ENCODE data around the gene C15orf39.
A peak's percentile ranks its signal among the peaks of the same experiment; 100 is the strongest.

Gene C15orf39

DNA sequence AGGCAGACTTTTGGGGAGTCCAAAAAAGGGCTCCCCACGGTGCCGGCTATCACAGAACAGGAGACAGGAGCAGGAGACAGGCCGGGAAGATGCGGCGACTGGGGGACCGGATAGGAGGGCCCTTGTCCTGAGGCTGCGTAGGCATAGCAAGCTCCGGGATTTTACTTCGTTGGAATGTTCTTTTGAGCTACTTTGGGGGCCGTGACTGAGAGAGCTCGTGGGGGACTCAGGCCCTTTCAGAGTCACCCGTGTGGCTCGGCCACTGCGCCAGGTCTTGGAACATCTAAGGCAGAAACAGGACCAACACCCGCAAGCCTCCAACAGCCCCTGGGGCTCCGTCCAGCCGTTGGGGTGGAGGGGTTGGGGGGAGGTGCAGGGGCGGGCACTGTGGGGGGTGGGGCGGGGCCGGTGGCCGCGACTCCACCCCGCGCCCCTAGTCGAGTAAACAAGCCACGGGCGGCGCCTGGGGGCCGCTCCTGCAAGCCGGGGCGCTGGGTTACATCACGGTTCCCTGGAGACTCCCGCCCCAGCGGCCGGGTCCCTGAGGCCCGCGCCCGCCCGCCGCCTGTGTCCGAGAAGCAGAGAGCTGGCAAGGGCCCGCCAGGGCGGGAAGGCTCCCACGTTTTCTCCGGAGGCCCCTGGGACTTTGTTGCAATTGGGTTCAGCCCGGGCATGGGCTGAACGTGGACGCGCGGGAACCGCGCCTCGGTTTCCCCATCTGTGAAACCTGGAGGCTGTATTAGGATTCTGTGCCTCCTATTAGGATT lies 23.3 kb upstream of the C15orf39 start:
- peak; percentile 72 for DNase-seq (ENCODE audit: low spot score)

DNA sequence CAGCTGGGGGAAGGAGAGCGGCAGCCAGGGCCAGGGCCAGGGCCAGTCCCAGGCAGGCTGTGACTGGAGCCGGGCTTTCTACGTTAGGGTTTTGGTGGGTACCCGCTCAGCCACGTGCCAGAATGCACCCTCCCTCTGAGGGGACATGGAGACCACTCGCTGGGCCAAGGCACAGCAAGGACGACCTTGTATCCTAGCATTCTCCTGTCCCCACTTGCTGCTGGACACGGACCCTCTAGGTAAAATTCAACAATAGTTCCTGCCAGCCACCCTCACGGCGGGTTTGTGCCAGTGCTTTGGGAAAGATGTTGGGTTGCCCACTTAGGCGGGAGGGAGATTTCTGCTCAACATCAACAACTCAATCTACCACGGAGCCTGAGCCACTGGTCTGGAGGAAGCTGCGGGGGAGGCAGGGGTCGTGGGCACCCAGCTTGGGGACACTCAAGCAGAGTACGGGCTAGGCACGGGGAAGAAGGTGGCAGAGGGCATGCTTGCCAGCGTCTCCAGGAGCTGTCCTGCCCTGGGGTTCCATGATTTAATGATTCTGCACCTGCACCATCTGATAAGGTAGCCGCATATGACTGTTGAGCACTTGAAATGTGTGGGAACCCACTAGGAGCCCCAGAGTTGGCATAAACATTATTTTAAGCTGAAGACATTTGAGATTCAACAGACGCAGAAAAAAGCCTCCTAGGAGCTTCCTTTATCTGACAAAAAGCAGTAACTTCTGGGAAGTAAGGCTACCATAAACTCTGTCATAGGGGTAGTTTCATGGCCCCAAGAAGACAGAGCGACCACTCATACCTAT lies 22.5 kb upstream of the C15orf39 start:
- no peak for DNase-seq (ENCODE audit: low spot score)
- in situ Hi-C loops (cut with MboI; ENCODE audit: low sequenced_read_pairs, unreplicated experiment): no loop called here
- TF ChIP-seq, protein P1, sequence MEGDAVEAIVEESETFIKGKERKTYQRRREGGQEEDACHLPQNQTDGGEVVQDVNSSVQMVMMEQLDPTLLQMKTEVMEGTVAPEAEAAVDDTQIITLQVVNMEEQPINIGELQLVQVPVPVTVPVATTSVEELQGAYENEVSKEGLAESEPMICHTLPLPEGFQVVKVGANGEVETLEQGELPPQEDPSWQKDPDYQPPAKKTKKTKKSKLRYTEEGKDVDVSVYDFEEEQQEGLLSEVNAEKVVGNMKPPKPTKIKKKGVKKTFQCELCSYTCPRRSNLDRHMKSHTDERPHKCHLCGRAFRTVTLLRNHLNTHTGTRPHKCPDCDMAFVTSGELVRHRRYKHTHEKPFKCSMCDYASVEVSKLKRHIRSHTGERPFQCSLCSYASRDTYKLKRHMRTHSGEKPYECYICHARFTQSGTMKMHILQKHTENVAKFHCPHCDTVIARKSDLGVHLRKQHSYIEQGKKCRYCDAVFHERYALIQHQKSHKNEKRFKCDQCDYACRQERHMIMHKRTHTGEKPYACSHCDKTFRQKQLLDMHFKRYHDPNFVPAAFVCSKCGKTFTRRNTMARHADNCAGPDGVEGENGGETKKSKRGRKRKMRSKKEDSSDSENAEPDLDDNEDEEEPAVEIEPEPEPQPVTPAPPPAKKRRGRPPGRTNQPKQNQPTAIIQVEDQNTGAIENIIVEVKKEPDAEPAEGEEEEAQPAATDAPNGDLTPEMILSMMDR (IDR thresholded peaks at IDR 0.05; ENCODE audit: borderline replicate concordance, control extremely low read depth, extremely low read depth, insufficient read depth, missing control alignments): no peak

More for the DNA sequence above, 23.3 kb upstream of the C15orf39 start:
- TF ChIP-seq, protein P1 (IDR thresholded peaks at IDR 0.05; ENCODE audit: borderline replicate concordance, control extremely low read depth, extremely low read depth, insufficient read depth, missing control alignments): no peak
- in situ Hi-C loops (cut with MboI; ENCODE audit: low sequenced_read_pairs, unreplicated experiment): no loop called here

DNA sequence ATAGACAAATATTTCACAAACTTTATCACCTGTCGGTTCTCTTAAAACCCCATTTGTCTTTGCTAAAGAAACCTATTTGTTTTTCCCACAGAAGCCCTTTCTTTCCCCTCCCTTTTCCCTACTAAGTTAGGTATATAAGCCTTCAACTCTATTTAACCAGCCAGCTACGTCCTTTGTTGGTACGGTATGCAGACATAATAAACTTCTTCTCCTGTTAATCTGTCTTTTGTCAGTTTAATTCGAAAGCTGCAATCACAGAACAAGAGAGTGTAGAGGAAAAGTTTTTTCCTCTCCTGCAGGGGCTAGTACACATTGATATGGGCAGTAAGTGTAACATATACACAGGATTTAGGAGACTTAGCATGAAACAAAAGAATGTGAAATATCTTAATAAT lies 21.9 kb upstream of the C15orf39 start:
- DNase-seq (ENCODE audit: low spot score): no peak
- in situ Hi-C loops (cut with MboI; ENCODE audit: low sequenced_read_pairs, unreplicated experiment): no loop called here
- TF ChIP-seq, protein P1 (IDR thresholded peaks at IDR 0.05; ENCODE audit: borderline replicate concordance, control extremely low read depth, extremely low read depth, insufficient read depth, missing control alignments): no peak

DNA sequence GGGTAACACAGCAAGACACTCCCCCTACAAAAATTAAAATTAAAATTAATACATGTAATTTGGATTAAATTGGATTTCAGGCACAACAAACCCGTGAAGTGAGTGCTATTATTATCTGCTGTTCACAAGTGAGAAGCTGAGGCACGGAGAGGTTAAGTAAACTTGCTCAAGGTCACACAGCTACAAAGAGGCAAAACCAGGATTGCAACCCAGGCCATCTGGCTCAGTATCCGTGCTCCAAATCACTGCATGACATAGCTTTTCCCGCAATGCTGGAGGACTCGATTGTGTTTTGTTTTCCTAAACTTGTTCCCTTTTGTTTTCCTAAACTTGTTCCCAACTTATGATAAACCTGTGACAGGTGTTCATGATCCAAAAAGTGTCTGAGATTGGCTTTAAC lies 19.9 kb upstream of the C15orf39 start:
- TF ChIP-seq, protein P1 (IDR thresholded peaks at IDR 0.05; ENCODE audit: borderline replicate concordance, control extremely low read depth, extremely low read depth, insufficient read depth, missing control alignments): no peak
- no peak for DNase-seq (ENCODE audit: low spot score)
- in situ Hi-C loops (cut with MboI; ENCODE audit: low sequenced_read_pairs, unreplicated experiment): no loop called here

DNA sequence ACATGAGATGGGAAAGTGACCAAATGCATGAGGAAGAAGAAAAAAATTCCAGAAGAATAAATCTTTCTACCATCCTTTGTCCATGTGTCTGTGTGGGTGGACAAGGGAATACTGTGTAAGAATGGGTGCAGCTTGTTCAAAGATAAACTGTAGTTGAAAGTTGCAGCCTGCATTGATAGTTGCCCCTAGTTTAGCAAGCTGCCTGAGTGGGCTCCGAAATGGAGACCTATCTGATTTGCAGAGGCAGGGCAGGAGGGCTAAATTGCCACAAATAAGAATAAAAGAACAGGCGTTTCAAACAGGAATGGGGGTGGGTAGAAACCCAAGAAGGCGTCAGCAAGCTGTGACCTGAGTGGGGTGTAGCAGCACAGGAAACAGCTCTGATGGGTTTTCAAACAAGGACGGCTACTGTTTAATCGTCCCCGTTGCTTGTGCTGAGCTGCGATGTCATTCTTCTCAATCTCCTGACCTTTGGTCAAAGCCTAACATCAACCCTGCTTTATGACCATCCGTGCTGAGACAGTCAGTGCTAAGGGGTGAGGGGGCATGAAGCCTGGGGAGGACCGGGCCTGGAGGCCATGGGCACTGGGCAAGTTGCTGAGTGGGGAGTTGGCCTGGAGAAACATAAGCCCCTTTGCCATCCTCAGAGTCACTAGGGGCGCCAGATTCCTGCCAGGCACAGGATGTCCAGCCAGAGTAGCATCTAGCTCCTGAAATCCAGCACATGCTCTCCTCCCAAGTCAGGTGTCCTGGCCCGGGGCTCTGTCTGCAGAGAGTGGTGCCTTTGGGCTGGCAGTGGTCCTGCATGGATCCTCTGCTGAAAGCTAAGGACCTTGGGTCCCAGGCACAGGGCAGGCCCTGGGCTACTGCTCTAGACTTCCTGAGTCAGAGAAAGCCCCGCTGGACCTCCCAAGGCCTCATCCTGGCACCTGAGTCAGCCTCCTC lies 19.2 kb upstream of the C15orf39 start:
- in situ Hi-C loops (cut with MboI; ENCODE audit: low sequenced_read_pairs, unreplicated experiment): no loop called here
- TF ChIP-seq, protein P1 (IDR thresholded peaks at IDR 0.05; ENCODE audit: borderline replicate concordance, control extremely low read depth, extremely low read depth, insufficient read depth, missing control alignments): no peak
- no peak for DNase-seq (ENCODE audit: low spot score)
